ENCODE results near the gene PI16.
"Not testable (repeated sequence)": the region's sequence is repeated elsewhere in the genome, so short reads cannot be mapped to it uniquely, and the experiment has no call there.

PI16 gene

DNA sequence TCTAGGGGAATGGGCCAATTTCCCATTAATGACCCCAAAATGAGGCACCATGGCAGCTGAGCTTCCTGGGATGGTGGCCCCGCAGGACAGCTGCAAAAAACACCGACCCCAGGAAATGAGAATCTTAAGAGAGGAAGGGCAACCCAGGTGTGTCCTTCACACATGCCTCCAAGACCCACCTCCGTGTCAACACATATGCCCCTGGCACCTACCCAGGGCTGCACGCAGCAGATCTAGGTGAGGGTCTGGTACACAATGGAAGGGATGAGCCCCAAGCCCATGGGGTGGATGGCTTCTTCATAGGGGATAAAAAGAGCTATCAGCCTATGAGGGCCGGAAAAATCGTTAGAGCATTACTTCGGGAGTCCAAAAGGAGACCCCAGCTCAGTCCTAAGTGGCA is 22.0 kb downstream of the PI16 start:
- DNase-seq, result no peak

DNA sequence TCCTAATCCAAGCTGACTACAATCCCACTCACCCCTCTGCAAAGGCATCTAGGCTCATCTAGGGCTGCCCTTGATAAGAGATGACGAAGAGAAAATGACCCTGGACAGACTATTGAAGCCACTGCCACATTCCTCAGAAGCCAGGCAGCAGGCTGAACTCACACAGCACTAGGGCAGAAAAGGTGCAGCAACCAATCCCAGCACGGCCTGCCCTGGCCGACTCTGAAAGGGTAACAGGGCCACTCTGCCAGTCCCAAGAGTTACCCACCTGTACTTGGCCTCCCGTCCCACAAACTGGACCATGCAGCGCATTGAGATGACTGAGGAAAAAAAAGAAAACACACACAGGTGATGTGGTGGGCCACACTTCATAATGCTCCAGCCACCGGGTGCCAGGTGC is 22.4 kb downstream of the PI16 start:
- DNase-seq, result no peak

DNA sequence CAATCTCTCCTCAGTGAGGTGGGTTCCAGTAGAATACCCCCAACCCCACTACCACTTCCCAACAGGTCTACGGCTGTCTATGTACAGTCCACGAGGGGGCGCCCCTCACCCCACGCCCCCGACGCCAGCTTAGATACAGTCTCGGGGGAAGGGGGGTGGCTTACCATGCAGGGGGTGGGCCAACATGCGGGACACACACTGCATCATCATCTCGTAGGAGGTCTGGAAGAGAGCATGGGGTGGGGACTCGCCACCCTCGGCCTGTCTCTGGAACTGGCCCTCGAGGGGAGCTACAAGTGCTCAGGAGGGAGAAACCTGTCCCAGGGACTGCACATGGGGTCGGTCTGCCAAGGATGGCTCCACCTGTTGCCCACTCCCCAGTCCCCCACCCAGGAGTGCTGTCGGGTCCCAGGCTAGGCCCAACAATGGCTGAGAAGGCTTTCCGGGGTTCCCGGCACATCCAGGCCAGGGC is 23.0 kb downstream of the PI16 start:
- DNase-seq, result no peak

- DNase-seq, result no peak
Observed at GRCh38 chr6:36978421-36979346, 24.1 kb downstream of the PI16 start.

GRCh38 chr6:36979347-36979742 is 24.8 kb downstream of the PI16 start:
- no peak for DNase-seq

GRCh38 chr6:36980129-36980528 is 25.6 kb downstream of the PI16 start:
- DNase-seq, result no peak

DNA sequence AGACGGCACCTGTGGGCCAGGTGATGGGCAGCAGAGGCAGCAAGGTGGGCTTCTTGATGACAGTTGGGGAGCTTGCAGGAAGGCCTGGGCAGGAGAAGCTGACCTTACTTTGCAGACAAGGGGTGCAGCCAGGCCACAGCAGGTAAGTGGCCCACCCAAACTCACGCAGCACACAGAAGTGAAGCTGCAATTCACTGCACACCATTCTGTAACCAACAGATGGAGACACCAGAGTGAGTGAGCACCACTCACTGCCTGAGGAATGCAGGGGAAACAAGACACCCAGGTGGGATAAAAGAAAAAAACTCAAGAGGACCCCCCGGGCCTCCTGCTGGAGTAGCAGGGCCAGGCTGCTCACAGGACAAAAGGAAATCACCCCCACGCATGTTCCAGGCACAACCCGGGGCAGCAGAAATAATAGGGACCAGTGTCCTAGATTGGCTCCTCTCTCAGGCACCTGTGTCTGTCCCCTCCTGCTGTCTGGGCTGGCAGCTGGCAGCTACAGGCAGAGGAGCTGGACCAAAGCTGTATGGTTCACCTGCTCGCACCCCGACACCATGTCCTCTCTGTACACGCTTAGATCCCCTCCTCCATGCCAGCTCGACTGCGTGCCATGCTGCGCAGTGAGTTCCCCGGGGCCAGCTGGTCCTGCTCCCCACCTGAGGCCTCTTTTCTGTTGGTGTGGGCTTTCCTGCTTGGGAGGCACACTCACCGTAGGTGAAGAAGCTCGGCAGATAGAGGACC is 26.5 kb downstream of the PI16 start:
- DNase-seq, result no peak

- DNase-seq, result no peak
Observed at GRCh38 chr6:36983538-36983937, 29.0 kb downstream of the PI16 start.

DNA sequence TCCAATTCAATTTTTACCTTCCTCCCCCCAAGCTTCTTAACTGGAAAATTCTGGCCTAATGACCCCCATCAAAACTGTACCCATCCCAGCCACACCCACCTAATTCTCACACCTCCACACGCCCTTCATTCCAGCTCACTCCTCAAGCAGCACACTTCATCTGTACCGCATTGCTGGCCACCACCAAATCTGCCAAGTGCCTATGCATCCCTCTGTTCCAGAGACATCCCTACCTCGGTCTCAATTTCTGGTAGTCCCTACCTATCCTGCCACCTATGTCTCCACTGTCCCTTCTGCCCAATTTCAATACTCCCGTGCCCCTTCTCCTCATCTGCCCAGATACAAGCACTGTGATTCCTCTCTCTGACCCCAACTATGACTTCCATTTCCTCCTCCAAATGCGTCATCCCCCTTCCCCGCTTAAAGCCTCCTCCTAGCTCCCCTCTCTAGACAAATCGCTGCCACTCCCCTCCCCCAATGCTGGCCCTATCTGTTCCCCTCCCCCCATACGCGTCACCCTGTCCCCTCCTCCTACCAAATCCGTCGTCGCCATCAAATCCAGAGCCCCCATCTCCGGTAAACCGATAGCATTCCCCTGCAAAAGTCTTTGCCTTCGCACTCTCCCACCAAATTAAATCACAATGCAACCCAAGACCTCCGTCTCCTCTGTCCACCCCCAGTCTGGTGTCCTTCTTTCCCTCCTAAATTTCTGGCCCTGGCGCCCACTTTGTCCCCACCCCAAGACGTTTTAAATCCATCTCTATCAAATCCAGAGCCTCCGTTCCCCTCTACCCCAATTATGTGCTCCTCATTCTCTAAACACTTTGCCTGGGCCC is 30.3 kb downstream of the PI16 start:
- no peak for DNase-seq

GRCh38 chr6:36985417-36985807 is 30.9 kb downstream of the PI16 start:
- DNase-seq, result no peak

GRCh38 chr6:36985808-36986703 is 31.5 kb downstream of the PI16 start, which contains the start of gene MTCH1:
Gene MTCH1, minus strand, starts transcription at chr6:36986196. Its CDS starts 23 bp downstream, at chr6:36986173.
- DNase-seq, result peak; percentile 72

DNA sequence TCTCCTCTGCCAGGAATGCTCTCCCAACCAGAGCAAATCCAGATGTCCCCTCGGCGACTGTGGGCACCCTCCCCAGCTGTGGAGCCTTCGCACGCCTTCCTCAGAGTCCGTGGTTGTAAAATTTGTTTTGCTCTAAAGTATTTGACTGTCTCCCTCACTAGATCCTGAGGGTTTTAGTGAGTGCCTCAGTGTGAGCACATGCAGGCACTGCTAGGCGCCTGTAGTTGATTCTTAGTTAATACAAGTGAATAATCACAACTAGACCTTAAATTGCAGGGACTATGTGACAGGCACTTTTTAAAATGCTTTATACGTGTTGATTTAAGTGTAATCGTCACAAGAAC is 32.1 kb downstream of the PI16 start:
- DNase-seq, result no peak

DNA sequence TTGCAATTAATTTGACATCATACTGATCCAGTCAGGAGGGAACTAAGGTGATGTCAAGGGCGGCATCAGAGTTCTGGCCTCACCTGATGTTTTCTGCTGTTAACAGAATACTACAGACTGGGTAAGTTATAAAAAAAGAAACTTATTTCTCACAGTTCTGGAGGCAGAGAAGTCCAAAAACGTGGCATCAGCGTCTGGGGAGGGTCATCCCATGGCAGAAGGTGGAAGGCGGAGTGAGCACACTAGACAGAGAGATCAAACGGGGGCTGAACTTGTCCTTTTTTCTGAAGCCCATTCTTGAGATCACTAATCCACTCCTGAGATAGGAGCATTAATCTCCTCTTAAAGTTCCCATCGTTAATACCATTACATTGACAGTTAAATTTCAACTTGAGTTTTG is 34.7 kb downstream of the PI16 start:
- DNase-seq, result no peak

GRCh38 chr6:36990401-36990800 is 35.9 kb downstream of the PI16 start:
- DNase-seq, result not testable (repeated sequence)

DNA sequence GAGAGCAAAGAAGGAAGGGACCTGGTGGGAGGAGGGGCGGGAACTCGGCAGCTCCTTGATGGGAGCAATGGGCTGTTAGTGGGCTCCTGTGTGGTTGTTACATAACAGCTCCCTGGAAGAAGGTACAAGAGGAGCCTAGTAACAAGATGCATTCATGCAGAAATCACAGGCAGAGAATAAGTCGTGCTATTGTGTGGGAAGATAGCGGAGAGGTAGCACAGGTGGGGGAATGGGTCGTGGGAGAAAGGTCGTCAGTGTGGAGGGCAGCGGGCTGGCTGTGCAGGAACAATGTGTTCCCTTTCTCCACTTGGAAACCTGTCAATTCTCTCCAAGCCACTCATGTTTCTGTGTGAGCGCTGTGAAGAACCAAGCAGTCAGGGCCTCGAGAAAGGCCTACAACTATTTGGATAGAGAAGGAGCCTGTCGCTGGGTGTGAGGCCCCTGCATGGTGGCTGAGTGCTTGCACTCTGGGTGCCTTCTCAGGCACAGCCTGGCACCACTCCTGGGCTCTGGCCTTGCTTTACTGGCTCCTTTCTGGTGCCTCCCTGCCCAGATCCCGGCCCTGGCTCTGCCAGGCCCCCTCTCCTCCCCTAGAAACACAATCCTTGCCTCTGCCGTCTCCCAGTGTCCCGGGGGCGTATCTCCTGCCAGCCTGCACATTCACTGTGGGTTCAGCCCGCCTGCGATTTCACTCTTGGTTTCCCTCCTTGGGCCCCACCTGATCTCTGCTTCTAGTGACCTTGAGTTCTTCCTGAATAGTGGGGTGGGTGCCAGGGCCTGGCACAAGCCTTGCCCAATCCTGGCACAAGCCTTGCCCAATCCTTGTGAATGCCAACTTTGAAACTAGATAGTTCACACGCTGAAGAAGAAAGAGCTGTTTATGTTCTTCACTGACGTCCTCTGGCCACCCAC is 43.5 kb downstream of the PI16 start:
- DNase-seq, result no peak

- no peak for DNase-seq
Observed at GRCh38 chr6:36998723-36999038, 44.1 kb downstream of the PI16 start.

GRCh38 chr6:36999061-36999750 is 44.7 kb downstream of the PI16 start:
- DNase-seq, result no peak

DNA sequence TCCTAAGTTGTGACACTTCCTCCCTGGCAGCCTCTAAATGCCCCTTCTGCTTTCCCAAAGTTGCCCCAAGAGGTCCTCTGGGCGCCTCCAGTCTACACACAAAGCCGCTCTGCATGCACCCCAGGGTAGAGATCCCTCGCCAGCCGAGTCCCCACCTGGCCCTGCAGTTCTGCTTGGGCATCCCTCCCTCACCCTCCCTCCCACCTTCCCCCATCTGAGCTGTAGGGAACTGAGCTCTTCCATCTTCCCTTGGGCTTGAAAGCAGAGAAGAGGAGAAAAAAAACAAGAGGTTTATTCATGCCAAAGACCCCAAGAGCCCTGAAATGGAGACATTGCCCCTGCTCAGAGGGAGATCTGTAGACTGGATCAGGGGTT is 45.2 kb downstream of the PI16 start:
- no peak for DNase-seq

- DNase-seq, result no peak
Observed at GRCh38 chr6:37004044-37004980, 49.8 kb downstream of the PI16 start.
